GM23248 (cell line): Measurements from ENCODE around the gene TYMP.

Experiments used
- EZH2 ChIP-seq: fragments of 200-600 bp; sonication (generic); IDR thresholded peaks from 2 replicates; pipeline ENCODE4 v1.6.1; 2018; ENCODE audit warnings: antibody characterized with exemption, mild to moderate bottlenecking; ENCODE audit not compliant: insufficient read depth, poor library complexity, severe bottlenecking
- EZH2phosphoT487 ChIP-seq: fragments of 200-600 bp; sonication (generic); IDR thresholded peaks from 2 replicates; pipeline ENCODE4 v1.6.1; 2018; ENCODE audit warnings: antibody characterized with exemption, moderate library complexity, mild to moderate bottlenecking, low read depth; ENCODE audit not compliant: insufficient read depth

GRCh38 chr22:50520826-50521453 is 8.9 kb downstream of the TYMP start:
- no peak for TF ChIP-seq EZH2
- no peak for TF ChIP-seq EZH2phosphoT487
